ENCODE data around the gene USP48. TPM values are rescaled to one million over a fixed set of nuclear protein-coding genes. Genes with fewer than 3 reads are reported as not detected.

Gene USP48
- total RNA-seq, 1 donor from 2014 or later = 56.4 TPM

- intact Hi-C loops (cut with DNase I) = no loop called here
- H3K27ac ChIP-seq = peak overlapping the region; percentile 1
These were observed 18.1 kb downstream of the USP48 start for GRCh38 chr1:21764615-21765423.

GRCh38 chr1:21763694-21764419 is 19.1 kb downstream of the USP48 start:
- no peak for TF ChIP-seq CTCF (IDR thresholded peaks at IDR 0.05)
- Histone ChIP-seq H3K27me3 (no peaks in the 10 kb centered on the region), H3K4me1 (peaks cover 37% of the 10 kb centered on the region), H3K4me3 (no peak overlapping the region), H3K9me3 (no peaks in the 10 kb centered on the region), H3K27ac (no peak overlapping the region), H3K36me3 (no peaks in the 10 kb centered on the region)
- intact Hi-C loops (cut with DNase I) = no loop called here
- no peak for ATAC-seq
- DNase-seq = no peak

More at GRCh38 chr1:21764615-21765423, 18.1 kb downstream of the USP48 start:
- no peak for TF ChIP-seq CTCF (IDR thresholded peaks at IDR 0.05)
- no peak overlapping the region for H3K4me3 ChIP-seq
- H3K9me3 ChIP-seq = no peaks in the 10 kb centered on the region
- H3K4me1 ChIP-seq = peaks cover 38% of the 10 kb centered on the region
- DNase-seq (no peak), ATAC-seq (peak; percentile 61)
- H3K27me3 ChIP-seq = no peaks in the 10 kb centered on the region
- H3K36me3 ChIP-seq = no peaks in the 10 kb centered on the region

GRCh38 chr1:21763236-21763635 is 19.7 kb downstream of the USP48 start:
- DNase-seq (no peak), ATAC-seq (no peak)
- no peak for TF ChIP-seq CTCF (IDR thresholded peaks at IDR 0.05)
- H3K9me3 ChIP-seq = no peaks in the 10 kb centered on the region
- H3K36me3 ChIP-seq = no peaks in the 10 kb centered on the region
- intact Hi-C loops (cut with DNase I) = no loop called here
- H3K4me1 ChIP-seq = peaks cover 31% of the 10 kb centered on the region
- H3K4me3 ChIP-seq = no peak overlapping the region
- no peaks in the 10 kb centered on the region for H3K27me3 ChIP-seq
- no peak overlapping the region for H3K27ac ChIP-seq

GRCh38 chr1:21762022-21762404 is 20.9 kb downstream of the USP48 start:
- intact Hi-C loops (cut with DNase I) = no loop called here
- ATAC-seq (no peak), DNase-seq (no peak)
- H3K36me3 ChIP-seq = no peaks in the 10 kb centered on the region
- H3K27ac ChIP-seq = no peak overlapping the region
- H3K4me1 ChIP-seq = peaks cover 29% of the 10 kb centered on the region
- H3K27me3 ChIP-seq = no peaks in the 10 kb centered on the region
- TF ChIP-seq CTCF (IDR thresholded peaks at IDR 0.05) = no peak
- H3K9me3 ChIP-seq = no peaks in the 10 kb centered on the region
- no peak overlapping the region for H3K4me3 ChIP-seq

- intact Hi-C loops (cut with DNase I) = no loop called here
- Histone ChIP-seq H3K4me1 (peaks cover 34% of the 10 kb centered on the region), H3K36me3 (peaks cover 2% of the 10 kb centered on the region), H3K27me3 (no peaks in the 10 kb centered on the region), H3K9me3 (no peaks in the 10 kb centered on the region), H3K27ac (no peak overlapping the region), H3K4me3 (no peak overlapping the region)
- DNase-seq (no peak), ATAC-seq (no peak)
- no peak for TF ChIP-seq CTCF (IDR thresholded peaks at IDR 0.05)
These were observed 21.9 kb downstream of the USP48 start for GRCh38 chr1:21761052-21761451.

Measured in upper lobe of right lung (tissue), 1 donor.